OCI-LY1 (cell line): ENCODE measurements around the gene AQP7.

Experiments
- H2AFZ ChIP-seq: fragments of 200-600 bp; sonication (generic), shearing (Covaris generic); 2 replicates; pipeline ENCODE4 v1.6.0; 2014; ENCODE audit warnings: antibody characterized with exemption, mild to moderate bottlenecking, low read length
- H3F3A ChIP-seq: fragments of 200-600 bp; sonication (generic), shearing (Covaris generic); 2 replicates; pipeline ENCODE4 v1.6.0; 2014; ENCODE audit warnings: mild to moderate bottlenecking, antibody characterized with exemption, low read length, moderate library complexity; ENCODE audit not compliant: insufficient read depth
- H3K27ac ChIP-seq: fragments of 200-600 bp; sonication (generic); 2 replicates; pipeline ENCODE4 v1.5.1; 2014; ENCODE audit warnings: low read length, mixed run types, mild to moderate bottlenecking, low read depth; ENCODE audit not compliant: poor library complexity, severe bottlenecking
- H3K27me3 ChIP-seq: fragments of 200-600 bp; sonication (generic); 2 replicates; pipeline ENCODE4 v1.6.0; 2014; ENCODE audit warnings: antibody characterized with exemption, mild to moderate bottlenecking, low read length, moderate library complexity; ENCODE audit not compliant: insufficient read depth
- H3K36me3 ChIP-seq: fragments of 200-600 bp; sonication (generic); 2 replicates; pipeline ENCODE4 v1.6.1; 2014; ENCODE audit warnings: mild to moderate bottlenecking, antibody characterized with exemption, low read length, moderate library complexity, mixed read lengths; ENCODE audit not compliant: insufficient read depth
- H3K4me1 ChIP-seq: fragments of 200-600 bp; sonication (generic); 2 replicates; pipeline ENCODE4 v1.5.1; 2014; ENCODE audit warnings: mild to moderate bottlenecking, low read length, moderate library complexity; ENCODE audit not compliant: insufficient read depth, severe bottlenecking
- H3K4me2 ChIP-seq: fragments of 200-600 bp; sonication (generic), shearing (Covaris generic); 2 replicates; pipeline ENCODE4 v1.6.1; 2014; ENCODE audit warnings: low read length
- H3K4me3 ChIP-seq: fragments of 200-600 bp; sonication (generic); 2 replicates; pipeline ENCODE4 v1.5.1; 2014; ENCODE audit warnings: low read length, low read depth, mild to moderate bottlenecking, mixed read lengths; ENCODE audit not compliant: poor library complexity, severe bottlenecking
- H3K79me2 ChIP-seq: fragments of 200-600 bp; shearing (Covaris generic); 2 replicates; pipeline ENCODE4 v1.6.1; 2016; ENCODE audit warnings: mixed run types, low read length, mixed read lengths; ENCODE audit not compliant: insufficient read depth
- H3K9ac ChIP-seq: fragments of 200-600 bp; sonication (generic), shearing (Covaris generic); 2 replicates; pipeline ENCODE4 v1.6.1; 2014; ENCODE audit warnings: mild to moderate bottlenecking, low read length, mixed read lengths
- H3K9me2 ChIP-seq: fragments of 200-600 bp; sonication (generic), shearing (Covaris generic); 2 replicates; pipeline ENCODE4 v1.6.1; 2014; ENCODE audit warnings: low read depth, mild to moderate bottlenecking, low read length, mixed read lengths
- H3K9me3 ChIP-seq: fragments of 200-600 bp; shearing (Covaris generic); 2 replicates; pipeline ENCODE4 v1.6.1; 2014; ENCODE audit warnings: low read length, mixed read lengths
- H4K20me1 ChIP-seq: fragments of 200-600 bp; sonication (generic), shearing (Covaris generic); 2 replicates; pipeline ENCODE4 v1.6.0; 2016; ENCODE audit warnings: mild to moderate bottlenecking, low read length; ENCODE audit not compliant: insufficient read depth
- CTCF ChIP-seq: fragments of 200-600 bp; sonication (generic), shearing (Covaris generic); IDR thresholded peaks from 2 replicates; pipeline ENCODE4 v1.5.1; 2017; ENCODE audit warnings: mild to moderate bottlenecking, antibody characterized with exemption, low read length, moderate library complexity, mixed read lengths
- EZH2 ChIP-seq: fragments of 200-600 bp; sonication (generic), shearing (Covaris generic); IDR thresholded peaks from 2 replicates; pipeline ENCODE4 v1.8.0; 2017; ENCODE audit warnings: borderline replicate concordance, mixed run types, mild to moderate bottlenecking, antibody characterized with exemption, low read length, moderate library complexity, mixed read lengths

Gene AQP7

GRCh38 chr9:33408087-33408486, 5.7 kb upstream of the AQP7 start:
- Histone ChIP-seq H2AFZ (no peak overlapping the region), H3K27me3 (no peaks in the 10 kb centered on the region), H3F3A (no peaks in the 10 kb centered on the region), H3K36me3 (no peaks in the 10 kb centered on the region), H3K9me3 (no peaks in the 10 kb centered on the region), H3K9ac (no peak overlapping the region), H3K4me1 (no peaks in the 10 kb centered on the region), H3K79me2 (no peaks in the 10 kb centered on the region), H3K4me2 (no peak overlapping the region), H3K9me2 (no peaks in the 10 kb centered on the region), H3K27ac (no peak overlapping the region), H3K4me3 (no peak overlapping the region), H4K20me1 (no peaks in the 10 kb centered on the region)
- TF ChIP-seq EZH2 (no peak), CTCF (no peak)

- Histone ChIP-seq H3K4me1 (no peaks in the 10 kb centered on the region), H3K79me2 (no peaks in the 10 kb centered on the region), H4K20me1 (no peaks in the 10 kb centered on the region), H2AFZ (no peak overlapping the region), H3K9me2 (no peaks in the 10 kb centered on the region), H3K27me3 (no peaks in the 10 kb centered on the region), H3K4me2 (no peak overlapping the region), H3K9ac (no peak overlapping the region), H3K4me3 (no peak overlapping the region), H3K9me3 (no peaks in the 10 kb centered on the region), H3K27ac (no peak overlapping the region), H3F3A (no peaks in the 10 kb centered on the region), H3K36me3 (no peaks in the 10 kb centered on the region)
- no peak for TF ChIP-seq EZH2
Observed at GRCh38 chr9:33407061-33407460, 4.7 kb upstream of the AQP7 start.

GRCh38 chr9:33404788-33405362, 2.5 kb upstream of the AQP7 start:
- H3F3A ChIP-seq, result no peaks in the 10 kb centered on the region
- H3K9me2 ChIP-seq, result no peaks in the 10 kb centered on the region
- no peaks in the 10 kb centered on the region for H3K27me3 ChIP-seq
- H3K79me2 ChIP-seq, result no peaks in the 10 kb centered on the region
- no peak overlapping the region for H3K27ac ChIP-seq
- no peaks in the 10 kb centered on the region for H3K4me1 ChIP-seq
- H3K36me3 ChIP-seq, result no peaks in the 10 kb centered on the region
- no peak overlapping the region for H2AFZ ChIP-seq
- TF ChIP-seq EZH2 (no peak), CTCF (no peak)
- H3K9me3 ChIP-seq, result no peaks in the 10 kb centered on the region
- no peak overlapping the region for H3K4me2 ChIP-seq
- no peak overlapping the region for H3K9ac ChIP-seq
- H3K4me3 ChIP-seq, result no peak overlapping the region
- H4K20me1 ChIP-seq, result no peaks in the 10 kb centered on the region
